Activated naive CD4-positive, alpha-beta T cell treated with anti-CD3 and anti-CD28 coated beads, Interleukin-2, amount 50 U/mL, for 72 hours (primary cell): Measurements from ENCODE around the gene C1QTNF12. TPM values are rescaled to one million over a fixed set of nuclear protein-coding genes. Genes with fewer than 3 reads are reported as not detected.
A peak's percentile ranks its signal among the peaks of the same experiment; 100 is the strongest.

Experiments
- ATAC-seq, 2 donors: fragments of 150-1000 bp; cut with Tn5 transposase; 2 replicates each; pipeline ENCODE4 v1.10.0; 2021; ENCODE audit warnings: mild to moderate bottlenecking in 2 of 2, moderate library complexity in 2 of 2
- DNase-seq, 2 donors: peaks; one replicate each; pipeline ENCODE4 v3.0.0; 2021 to 2022; ENCODE audit warnings: low spot score in 2 of 2
- H3K27ac Mint-ChIP-seq, 2 donors: one replicate each; pipeline ENCODE4 v1.8.0; 2022; ENCODE audit warnings: mild to moderate bottlenecking in 2 of 2, mixed read lengths in 2 of 2
- H3K36me3 Mint-ChIP-seq, 2 donors: one replicate each; pipeline ENCODE4 v1.8.0; 2022; ENCODE audit warnings: mixed read lengths in 2 of 2
- H3K9me3 Mint-ChIP-seq, 2 donors: one replicate each; pipeline ENCODE4 v1.8.0; 2022; ENCODE audit warnings: mixed read lengths in 2 of 2
- total RNA-seq, 2 donors: library from RNA; stranded (reverse); gene quantifications; one replicate each; pipeline ENCODE4 v1.2.3, GENCODE V29; 2022

The C1QTNF12 gene
- total RNA-seq, 2 donors from 2014 or later: 4.0 to 17.7 TPM

DNA sequence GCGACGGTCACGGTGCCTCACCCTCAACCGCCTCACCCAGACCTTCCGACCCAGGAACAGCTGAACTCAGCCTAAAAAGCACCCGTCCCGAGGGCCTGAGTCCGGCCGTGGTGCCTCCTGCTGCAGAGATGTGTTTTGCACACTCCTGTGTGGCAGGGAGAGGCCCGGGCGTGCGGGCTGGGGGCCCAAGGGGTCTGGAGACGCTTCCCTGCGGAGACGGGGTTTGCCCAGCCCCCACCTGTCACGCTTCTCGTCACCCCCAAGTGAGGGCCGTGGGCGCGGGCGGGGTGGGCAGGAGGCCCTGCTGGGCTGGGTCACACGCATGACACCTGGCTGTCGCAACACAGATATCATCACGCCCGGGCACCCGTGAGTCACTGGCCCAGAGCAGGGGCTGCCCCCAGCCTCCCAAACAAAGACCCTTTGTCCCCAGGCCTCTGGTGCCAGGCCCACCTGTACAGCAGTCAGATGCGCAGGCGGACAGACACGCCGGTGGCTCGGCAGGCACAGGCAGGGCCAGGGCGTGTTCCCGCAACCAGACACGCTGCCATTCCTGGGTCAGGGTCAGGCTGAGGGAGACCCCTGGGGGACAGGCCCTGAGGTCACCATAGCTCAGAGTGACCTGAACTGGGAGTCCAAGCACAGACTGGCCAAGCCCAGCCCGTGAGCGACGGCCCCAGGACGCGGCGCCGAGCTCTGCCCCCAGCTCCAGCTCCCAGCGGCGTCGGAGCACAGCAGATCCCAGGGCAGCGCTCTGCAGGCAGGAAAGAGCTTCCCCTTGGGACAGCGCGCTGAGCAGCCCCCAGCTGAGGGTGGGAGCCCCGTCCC, 8.4 kb downstream of the C1QTNF12 start:
- Mint-ChIP-seq H3K27ac (no peak overlapping the region), H3K36me3 (peaks cover 9 to 13% of the 10 kb centered on the region in 2 donors), H3K9me3 (peaks cover 0 to 4% of the 10 kb centered on the region in 2 donors)
- ATAC-seq (peak; percentile 23 to 45), DNase-seq (no peak)

DNA sequence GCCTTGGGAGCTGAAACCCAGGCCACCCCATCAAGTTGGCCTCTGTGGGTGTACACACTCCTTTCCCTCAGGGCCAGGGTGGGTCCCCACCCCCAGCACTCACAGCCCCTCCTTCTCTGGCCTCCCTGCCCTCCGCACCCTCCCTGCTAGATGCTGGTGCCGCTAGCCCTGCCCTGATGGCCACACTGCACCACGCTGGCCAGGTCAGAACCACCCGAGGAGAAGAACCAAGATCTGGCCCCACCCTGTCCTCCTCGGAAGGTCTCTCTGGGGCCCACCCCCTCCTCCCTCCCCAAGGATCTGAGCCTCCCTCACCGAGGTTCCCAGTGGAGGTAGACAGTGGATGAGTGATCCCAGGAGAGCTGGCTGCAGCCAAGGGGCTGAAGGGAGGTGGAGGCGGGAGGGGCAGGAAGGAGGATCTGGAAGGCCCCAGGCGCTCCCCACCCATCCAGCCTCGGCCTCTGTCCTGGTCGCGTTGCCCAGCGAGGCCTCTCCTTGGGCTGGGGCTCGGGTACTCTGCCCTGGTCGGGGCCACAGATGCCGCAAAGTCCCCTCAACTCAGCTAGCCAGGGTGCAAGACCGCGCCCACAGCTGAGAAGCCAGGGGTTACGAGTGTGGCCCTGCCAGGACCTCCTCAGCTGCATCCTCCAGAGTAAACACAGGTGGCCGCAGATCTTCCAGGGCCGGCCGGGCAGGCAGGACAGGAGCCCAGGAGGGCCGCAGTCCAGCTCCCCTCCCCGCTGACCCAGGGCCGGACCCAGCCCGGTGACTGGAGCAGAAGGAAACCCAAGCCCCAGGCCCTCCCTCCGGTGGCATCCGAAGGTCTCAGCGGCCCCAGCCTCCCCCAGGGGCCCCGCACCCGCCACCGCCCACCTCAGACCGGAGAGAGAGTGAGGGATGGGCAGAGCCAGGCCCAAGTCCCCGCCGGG, 9.3 kb downstream of the C1QTNF12 start:
- ATAC-seq (no peak), DNase-seq (no peak)
- Mint-ChIP-seq H3K36me3 (peaks cover 9 to 13% of the 10 kb centered on the region in 2 donors), H3K27ac (no peak overlapping the region), H3K9me3 (peaks cover 0 to 4% of the 10 kb centered on the region in 2 donors)

DNA sequence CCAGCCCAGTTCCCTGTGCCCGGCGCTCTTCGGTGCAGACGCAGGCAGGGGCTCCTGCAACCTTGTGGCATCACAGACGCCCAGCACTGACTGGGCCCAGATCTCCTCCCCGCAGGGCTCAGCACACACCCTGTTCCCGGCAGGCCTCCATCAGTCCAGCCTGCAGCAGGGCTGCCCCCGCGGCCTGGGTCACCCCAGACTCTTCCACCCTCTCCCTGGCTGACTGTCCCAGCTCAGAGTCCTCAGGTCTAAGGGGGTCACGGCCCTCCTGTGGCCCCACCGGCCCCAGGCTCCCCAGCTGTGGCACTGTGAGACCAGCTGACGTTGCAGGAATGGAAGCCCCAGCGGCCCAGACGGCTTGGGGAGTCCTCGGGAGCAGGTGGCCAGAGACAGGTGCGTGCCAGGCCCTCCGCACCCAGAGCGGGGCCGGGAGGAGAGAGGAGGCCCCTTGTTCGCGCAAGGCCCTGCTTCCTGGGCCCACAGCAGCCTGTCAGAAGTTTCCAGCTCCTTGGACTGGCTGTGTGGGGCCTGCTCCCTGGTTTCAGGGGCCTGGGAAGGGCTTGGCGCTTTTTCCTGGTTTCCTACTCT, 10.3 kb downstream of the C1QTNF12 start:
- DNase-seq (no peak), ATAC-seq (no peak)
- peak overlapping the region in 1 of 2 donors; percentile 32 for H3K27ac Mint-ChIP-seq
- H3K36me3 Mint-ChIP-seq: peaks cover 10 to 14% of the 10 kb centered on the region in 2 donors
- peaks cover 0 to 4% of the 10 kb centered on the region in 2 donors for H3K9me3 Mint-ChIP-seq

DNA sequence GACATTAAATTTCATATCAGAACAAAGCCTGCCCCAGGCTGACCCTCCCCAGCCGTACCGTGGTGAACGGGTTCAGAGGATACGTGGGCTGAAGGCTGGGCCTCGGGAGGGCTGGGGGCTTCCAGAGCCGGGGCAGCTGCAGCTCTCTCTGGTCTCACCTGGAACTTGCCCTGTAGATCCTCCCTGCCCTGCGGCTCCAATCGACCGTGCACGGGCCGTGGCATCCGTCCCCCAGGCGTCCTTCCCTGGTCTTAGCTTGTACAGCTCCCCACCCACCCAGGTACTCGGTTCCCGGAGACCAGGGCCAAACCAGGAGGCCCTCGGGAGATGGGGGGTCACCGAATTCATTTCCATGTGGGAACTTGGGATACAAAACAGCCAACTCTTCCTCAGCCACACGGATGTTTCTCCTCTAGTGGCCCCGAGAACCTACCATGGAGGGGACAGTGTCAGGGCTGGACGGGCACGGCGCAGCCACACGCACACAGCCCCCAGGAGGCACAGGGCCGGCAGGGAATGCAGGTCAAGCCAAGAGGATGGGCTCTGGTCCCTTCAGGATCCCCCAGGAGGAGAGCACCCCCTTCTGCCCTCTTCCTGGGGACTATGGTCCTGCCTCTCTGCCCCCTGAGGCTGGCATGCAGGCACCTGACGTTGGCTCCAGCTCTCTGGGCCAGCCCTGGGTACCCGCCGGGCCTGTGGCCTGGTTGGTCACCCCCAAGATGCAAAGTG, 11.3 kb downstream of the C1QTNF12 start:
- Mint-ChIP-seq H3K27ac (peak overlapping the region in 1 of 2 donors; percentile 32), H3K9me3 (peaks cover 0 to 4% of the 10 kb centered on the region in 2 donors), H3K36me3 (peaks cover 21 to 23% of the 10 kb centered on the region in 2 donors)
- ATAC-seq (no peak), DNase-seq (no peak)

DNA sequence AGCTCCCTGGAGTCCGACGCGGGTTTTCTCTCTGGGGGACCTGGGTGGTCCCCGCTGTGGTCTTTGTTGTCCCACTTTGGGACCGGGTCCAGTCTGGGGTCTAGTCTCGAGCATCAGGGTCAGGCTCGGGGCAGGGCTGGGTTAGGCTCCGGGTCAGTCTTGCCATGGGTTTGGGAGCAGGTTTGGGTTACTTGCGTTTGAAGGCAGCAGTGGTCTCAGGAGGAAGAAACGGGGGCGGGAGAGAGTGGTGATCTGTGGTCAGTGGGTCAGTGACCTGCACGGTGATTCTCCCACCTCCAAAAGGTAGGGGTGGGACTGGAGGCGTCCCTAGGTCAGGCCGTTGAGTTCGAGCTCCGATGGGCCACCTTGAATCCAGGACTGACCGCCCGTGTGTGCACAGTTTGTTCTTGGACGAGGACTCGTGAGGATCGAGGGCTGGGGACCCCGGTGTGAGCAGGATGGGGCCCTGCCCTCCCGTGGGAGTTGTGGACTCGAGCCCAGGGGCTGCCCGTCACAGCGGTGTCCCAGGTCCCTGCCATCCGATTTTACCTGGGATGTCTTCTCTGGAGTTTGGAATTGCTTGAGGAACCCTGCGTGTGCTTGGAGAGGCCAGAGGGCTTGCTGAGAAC, 12.2 kb downstream of the C1QTNF12 start:
- peaks cover 29 to 32% of the 10 kb centered on the region in 2 donors for H3K36me3 Mint-ChIP-seq
- DNase-seq (no peak), ATAC-seq (no peak)
- H3K9me3 Mint-ChIP-seq: peaks cover 0 to 4% of the 10 kb centered on the region in 2 donors
- peak overlapping the region; percentile 56 to 80 for H3K27ac Mint-ChIP-seq

DNA sequence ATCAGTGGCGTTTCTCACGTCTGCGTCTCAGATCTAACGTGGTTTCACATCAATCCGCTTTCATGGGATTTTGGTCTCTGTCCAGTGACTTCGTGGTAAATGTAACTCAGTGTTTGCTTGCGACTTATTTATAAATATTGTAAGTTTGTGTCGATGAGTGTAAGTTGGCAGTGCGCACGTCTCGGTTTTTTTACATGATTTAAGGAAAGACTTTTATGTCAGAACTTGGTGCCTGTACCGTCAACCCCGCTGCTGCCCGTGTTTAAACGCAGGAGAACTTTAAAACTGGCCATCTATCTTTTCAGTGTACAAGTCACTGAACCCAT, 13.0 kb downstream of the C1QTNF12 start:
- H3K36me3 Mint-ChIP-seq: peaks cover 29 to 33% of the 10 kb centered on the region in 2 donors
- H3K9me3 Mint-ChIP-seq: peaks cover 0 to 4% of the 10 kb centered on the region in 2 donors
- peak overlapping the region; percentile 56 to 80 for H3K27ac Mint-ChIP-seq
- DNase-seq (no peak), ATAC-seq (no peak)

DNA sequence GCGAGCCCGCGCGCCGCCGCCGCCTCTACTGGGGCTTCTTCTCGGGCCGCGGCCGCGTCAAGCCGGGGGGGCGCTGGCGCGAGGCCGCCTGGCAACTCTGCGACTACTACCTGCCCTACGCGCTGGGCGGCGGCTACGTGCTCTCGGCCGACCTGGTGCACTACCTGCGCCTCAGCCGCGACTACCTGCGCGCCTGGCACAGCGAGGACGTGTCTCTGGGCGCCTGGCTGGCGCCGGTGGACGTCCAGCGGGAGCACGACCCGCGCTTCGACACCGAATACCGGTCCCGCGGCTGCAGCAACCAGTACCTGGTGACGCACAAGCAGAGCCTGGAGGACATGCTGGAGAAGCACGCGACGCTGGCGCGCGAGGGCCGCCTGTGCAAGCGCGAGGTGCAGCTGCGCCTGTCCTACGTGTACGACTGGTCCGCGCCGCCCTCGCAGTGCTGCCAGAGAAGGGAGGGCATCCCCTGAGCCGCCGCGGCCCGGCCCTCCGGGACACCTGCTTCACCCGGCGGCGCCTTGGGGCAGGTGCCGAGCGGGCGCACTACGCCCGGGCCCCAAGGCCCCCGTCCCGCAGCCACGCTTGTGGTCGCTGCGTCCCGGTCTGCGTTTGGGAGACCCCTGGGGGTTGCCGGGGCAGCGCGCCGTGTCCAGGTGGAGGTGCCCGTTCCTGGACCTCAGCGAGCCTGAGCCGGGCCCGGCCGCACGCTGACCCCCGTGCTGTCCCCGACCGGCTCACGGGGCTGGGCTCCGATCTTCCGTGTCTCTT, 13.5 kb downstream of the C1QTNF12 start:
- DNase-seq (no peak), ATAC-seq (no peak)
- Mint-ChIP-seq H3K9me3 (peaks cover 0 to 4% of the 10 kb centered on the region in 2 donors), H3K36me3 (peaks cover 29 to 33% of the 10 kb centered on the region in 2 donors), H3K27ac (peak overlapping the region; percentile 56 to 80)

DNA sequence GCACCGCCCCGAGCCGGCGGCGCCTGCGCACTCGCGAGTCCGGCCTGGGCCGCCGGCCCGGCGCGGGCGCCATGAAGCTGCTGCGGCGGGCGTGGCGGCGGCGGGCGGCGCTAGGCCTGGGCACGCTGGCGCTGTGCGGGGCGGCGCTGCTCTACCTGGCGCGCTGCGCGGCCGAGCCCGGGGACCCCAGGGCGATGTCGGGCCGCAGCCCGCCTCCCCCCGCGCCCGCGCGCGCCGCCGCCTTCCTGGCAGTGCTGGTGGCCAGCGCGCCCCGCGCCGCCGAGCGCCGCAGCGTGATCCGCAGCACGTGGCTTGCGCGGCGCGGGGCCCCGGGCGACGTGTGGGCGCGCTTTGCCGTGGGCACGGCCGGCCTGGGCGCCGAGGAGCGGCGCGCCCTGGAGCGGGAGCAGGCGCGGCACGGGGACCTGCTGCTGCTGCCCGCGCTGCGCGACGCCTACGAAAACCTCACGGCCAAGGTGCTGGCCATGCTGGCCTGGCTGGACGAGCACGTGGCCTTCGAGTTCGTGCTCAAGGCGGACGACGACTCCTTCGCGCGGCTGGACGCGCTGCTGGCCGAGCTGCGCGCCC, 14.2 kb downstream of the C1QTNF12 start, which contains the start of gene B3GALT6:
Gene B3GALT6 (plus strand): TSS at position 30 of the 588 bp plus-strand sequence. CDS start 42 bp downstream, at position 72.
- Mint-ChIP-seq H3K9me3 (peaks cover 0 to 4% of the 10 kb centered on the region in 2 donors), H3K27ac (peak within 1 kb of the TSS; percentile 93 to 98), H3K36me3 (peaks cover 29 to 33% of the 10 kb centered on the region in 2 donors)
- DNase-seq (no peak), ATAC-seq (no peak)

DNA sequence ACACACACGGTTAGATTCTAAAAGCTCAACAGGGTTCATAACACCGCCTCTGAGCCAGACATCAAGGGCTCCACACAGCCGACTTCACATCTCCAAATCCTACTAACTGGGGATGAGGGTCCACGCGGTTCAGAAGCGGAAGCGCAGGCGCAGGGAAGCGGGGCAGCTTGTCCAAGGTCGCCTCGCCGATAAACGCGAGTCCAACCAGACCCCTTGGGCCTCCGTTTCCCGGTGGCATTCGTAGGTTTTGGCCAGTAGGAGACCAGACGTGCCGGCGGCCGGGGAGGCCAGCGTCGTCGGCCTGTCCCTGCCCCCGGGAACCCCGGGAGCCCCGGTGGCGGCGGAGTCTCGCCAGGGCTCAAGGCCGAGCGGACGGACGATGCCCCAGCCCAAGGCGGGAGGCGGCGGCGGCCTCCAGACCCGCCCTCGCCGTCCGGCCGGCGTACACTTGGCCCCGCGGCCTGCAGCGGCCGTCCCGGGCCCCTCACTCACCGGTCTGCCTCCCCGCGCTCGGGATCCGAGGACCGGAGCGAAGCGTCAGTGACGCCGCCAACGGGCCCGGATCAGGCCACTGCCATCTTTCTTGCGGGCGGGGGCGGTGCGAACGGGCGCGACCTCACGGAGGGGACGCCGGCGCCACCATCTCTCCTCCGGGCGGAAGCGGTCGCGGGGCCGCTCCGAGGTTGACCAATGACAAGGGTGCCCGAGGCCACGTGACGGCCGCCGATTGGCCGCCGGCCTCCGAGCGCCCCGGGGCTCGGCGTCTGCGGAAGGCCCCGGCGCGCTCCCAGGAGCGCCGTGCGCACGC, 14.9 kb downstream of the C1QTNF12 start, which contains the start of gene SDF4:
Gene SDF4 (minus strand): TSS at position 602 of the 808 bp plus-strand sequence. CDS start 3,229 bp downstream, outside the sequence.
- Mint-ChIP-seq H3K9me3 (peaks cover 0 to 4% of the 10 kb centered on the region in 2 donors), H3K27ac (peak within 1 kb of the TSS; percentile 93 to 98), H3K36me3 (peaks cover 29 to 33% of the 10 kb centered on the region in 2 donors)
- DNase-seq (peak; percentile 97 to 98), ATAC-seq (peak; percentile 97 to 98)

DNA sequence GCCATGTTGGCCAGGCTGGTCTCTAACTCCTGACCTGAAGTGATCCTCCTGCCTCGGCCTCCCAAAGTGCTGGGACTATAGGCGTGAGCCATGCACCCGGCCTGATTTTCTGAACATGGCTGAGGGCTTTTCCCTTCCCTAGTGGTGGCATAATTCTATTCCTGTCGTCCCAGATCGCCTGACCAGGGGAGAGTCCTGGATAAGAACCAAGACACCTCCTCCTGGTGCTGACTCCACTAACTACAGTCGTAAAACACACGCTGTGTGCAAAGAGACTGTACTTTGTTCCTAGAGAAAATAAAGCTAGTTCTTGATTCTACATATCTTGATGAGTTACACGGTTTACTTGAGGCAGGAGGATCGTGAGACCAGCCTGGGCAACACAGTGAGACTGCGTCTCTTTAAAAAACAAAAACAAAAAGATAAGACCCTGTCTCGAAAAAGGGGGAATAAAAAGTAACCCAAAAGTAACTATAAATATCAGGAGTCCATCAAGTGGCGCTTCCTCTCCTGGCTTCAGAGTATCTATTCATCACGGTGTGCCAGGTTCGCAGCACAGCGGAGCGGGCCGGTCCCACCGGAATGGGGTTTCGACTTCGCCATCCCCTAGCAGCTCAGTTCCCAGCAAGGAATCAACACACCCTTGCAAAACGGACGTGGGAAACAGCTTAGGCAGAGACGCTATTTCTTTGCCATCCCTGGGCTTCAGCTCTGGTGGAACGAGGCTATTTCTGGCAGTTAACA, 15.7 kb downstream of the C1QTNF12 start:
- Mint-ChIP-seq H3K27ac (peak overlapping the region; percentile 93 to 98), H3K9me3 (peaks cover 0 to 4% of the 10 kb centered on the region in 2 donors), H3K36me3 (peaks cover 29 to 37% of the 10 kb centered on the region in 2 donors)
- no peak for ATAC-seq
- DNase-seq: no peak

DNA sequence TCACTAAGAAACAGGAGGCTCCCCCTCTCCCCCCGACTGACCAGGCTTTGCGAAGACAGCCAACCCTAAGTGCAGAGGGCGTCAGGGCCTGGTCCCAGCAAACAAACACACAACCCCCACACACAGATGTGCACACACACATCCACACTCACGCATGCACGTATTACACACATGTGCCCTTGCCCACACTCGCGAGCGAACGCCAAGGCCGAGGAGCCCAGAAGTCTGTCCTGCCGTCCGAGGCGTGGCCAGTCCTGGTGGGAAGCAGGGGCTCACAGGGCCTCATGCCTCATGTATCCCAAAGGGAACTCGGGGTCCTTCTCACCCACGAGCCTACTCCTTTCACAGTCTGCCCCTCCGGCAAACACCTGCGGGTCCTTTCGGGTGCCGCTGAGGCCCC, 16.8 kb downstream of the C1QTNF12 start:
- DNase-seq (no peak), ATAC-seq (no peak)
- peaks cover 29 to 41% of the 10 kb centered on the region in 2 donors for H3K36me3 Mint-ChIP-seq
- H3K9me3 Mint-ChIP-seq: peaks cover 0 to 4% of the 10 kb centered on the region in 2 donors
- peak overlapping the region; percentile 32 to 93 for H3K27ac Mint-ChIP-seq

DNA sequence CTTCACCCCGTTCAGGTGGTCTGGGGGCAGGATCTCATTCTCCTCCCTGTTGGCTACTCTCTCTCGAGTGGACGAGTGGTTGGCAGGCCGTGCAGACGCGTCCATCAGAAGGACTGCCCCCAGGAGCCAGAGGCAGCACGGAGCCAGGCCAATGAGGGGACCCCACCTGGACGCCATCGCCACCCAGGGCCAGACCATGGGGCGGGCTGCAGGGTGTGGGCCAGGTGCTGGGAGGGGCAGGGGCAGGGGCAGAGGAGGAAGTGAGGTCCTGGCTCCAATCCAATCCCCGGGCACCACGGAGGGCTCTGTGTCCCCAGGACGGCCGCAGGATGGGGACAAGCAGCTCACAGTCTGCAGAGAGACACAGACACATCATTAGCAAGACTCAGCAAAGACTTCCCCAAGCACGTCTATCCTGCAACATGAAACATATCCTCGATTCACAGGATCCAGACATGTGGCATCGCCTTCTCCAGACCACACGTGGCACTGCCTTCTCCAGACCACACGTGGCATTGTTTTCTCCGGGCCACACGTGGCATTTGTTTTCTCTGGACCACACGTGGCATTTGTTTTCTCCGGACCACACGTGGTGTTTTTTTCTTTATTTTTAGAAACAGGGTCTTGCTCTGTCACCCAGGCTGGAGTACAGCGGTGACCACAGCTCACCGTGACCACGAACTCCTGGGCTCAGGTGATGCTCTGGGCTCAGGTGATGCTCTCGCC, 17.8 kb downstream of the C1QTNF12 start:
- ATAC-seq: no peak
- peaks cover 0 to 4% of the 10 kb centered on the region in 2 donors for H3K9me3 Mint-ChIP-seq
- H3K27ac Mint-ChIP-seq: peak overlapping the region in 1 of 2 donors; percentile 60
- DNase-seq: no peak
- H3K36me3 Mint-ChIP-seq: peaks cover 27 to 34% of the 10 kb centered on the region in 2 donors

DNA sequence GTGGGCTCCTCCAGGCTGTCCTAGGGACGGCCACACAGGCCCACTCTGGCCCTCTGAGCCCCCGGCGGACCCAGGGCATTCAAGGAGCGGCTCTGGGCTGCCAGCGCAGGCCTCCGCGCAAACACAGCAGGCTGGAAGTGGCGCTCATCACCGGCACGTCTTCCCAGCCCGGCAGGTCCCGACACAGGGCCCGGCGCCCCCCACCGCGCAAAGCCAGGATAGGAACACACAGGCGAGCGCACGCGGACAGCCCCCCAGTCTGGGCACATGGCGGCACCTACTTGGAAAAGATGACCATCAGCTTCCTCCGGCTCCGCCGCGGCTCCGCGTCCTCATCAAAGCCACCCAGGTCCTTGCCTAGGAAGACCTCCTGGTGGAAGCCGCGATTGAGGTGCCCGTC, 18.3 kb downstream of the C1QTNF12 start:
- H3K9me3 Mint-ChIP-seq: no peaks in the 10 kb centered on the region
- DNase-seq (no peak), ATAC-seq (no peak)
- no peak overlapping the region for H3K27ac Mint-ChIP-seq
- H3K36me3 Mint-ChIP-seq: peaks cover 24 to 30% of the 10 kb centered on the region in 2 donors
